C4-2B (cell line): ENCODE data around the gene C2CD2L.

ENCODE experiments used
- ZFX ChIP-seq: fragments of 450-650 bp; IDR thresholded peaks from 2 replicates; pipeline ENCODE4 v1.6.1; 2017
- TF ChIP-seq, protein P1 (sequence below): fragments of 450-650 bp; conservative IDR thresholded peaks from 2 replicates; pipeline ENCODE4 v1.5.1; 2017; ENCODE audit warnings: mild to moderate bottlenecking

DNA sequence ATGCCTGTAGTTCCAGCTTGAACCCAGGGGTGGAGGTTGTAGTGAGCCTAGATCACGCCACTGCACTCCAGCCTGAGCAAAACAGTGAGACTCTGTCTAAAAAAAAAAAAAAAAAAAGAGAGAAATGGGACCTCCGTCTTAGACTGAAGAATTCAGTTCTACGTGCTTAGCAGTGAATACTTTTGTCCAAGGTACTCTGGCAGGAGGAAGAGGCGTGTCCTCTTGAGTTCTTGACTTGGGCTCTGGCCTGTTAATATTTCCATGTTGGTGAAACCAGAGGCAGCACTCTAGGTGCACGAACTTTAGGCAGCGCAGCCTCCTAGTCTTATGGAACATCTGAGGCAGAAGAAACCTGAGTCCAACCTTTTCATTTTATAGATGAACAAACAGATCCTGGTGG, 20.0 kb upstream of the C2CD2L start:
- TF ChIP-seq, protein P1, sequence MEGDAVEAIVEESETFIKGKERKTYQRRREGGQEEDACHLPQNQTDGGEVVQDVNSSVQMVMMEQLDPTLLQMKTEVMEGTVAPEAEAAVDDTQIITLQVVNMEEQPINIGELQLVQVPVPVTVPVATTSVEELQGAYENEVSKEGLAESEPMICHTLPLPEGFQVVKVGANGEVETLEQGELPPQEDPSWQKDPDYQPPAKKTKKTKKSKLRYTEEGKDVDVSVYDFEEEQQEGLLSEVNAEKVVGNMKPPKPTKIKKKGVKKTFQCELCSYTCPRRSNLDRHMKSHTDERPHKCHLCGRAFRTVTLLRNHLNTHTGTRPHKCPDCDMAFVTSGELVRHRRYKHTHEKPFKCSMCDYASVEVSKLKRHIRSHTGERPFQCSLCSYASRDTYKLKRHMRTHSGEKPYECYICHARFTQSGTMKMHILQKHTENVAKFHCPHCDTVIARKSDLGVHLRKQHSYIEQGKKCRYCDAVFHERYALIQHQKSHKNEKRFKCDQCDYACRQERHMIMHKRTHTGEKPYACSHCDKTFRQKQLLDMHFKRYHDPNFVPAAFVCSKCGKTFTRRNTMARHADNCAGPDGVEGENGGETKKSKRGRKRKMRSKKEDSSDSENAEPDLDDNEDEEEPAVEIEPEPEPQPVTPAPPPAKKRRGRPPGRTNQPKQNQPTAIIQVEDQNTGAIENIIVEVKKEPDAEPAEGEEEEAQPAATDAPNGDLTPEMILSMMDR, result no peak
- no peak for TF ChIP-seq ZFX
